Stomach (tissue), 9 donors: ENCODE data around the gene ATP6V1C2. TPM values are rescaled to one million over a fixed set of nuclear protein-coding genes. Genes with fewer than 3 reads are reported as not detected.

Source experiments
- DNase-seq, 2 donors: peaks; one replicate each; pipeline versions ENCODE4 v3.0.0 to v3.0.0-alpha.2; 2013 to 2019
- H3K27ac ChIP-seq, 5 donors: fragments of 200-600 bp in 4 of 5; sonication (generic) in 4 of 5; one replicate each; pipeline ENCODE4 v1.5.1; 2013 to 2019; ENCODE audit warnings: mild to moderate bottlenecking in 1 of 5, moderate library complexity in 1 of 5
- H3K27me3 ChIP-seq, 3 donors: fragments of 200-600 bp; sonication (generic); one replicate each; pipeline ENCODE4 v1.5.1; 2017 to 2019; ENCODE audit warnings: mixed run types in 1 of 3
- H3K36me3 ChIP-seq, 4 donors: fragments of 200-600 bp; sonication (generic); 1 replicate in 3 of 4; 2 replicates in 1 of 4; pipeline ENCODE4 v1.5.1; 2016 to 2019
- H3K4me1 ChIP-seq, 4 donors: fragments of 200-600 bp; sonication (generic); one replicate each; pipeline ENCODE4 v1.5.1; 2016 to 2019
- H3K4me3 ChIP-seq, 4 donors: fragments of 200-600 bp; sonication (generic) in 3 of 4; one replicate each; pipeline ENCODE4 v1.5.1; 2016 to 2019; ENCODE audit warnings: mild to moderate bottlenecking in 1 of 4
- H3K9me3 ChIP-seq, 4 donors: fragments of 200-600 bp; sonication (generic); one replicate each; pipeline ENCODE4 v1.5.1; 2016 to 2019
- CTCF ChIP-seq, 7 experiments: fragments of 450-650 bp in 4 of 7; fragments of 200-600 bp in 3 of 7; sonication (generic) in 3 of 7; IDR thresholded peaks; one replicate each; pipeline ENCODE4 v1.5.1; 2016 to 2019; ENCODE audit warnings: antibody characterized with exemption in 7 of 7, control low read depth in 2 of 7, mild to moderate bottlenecking in 1 of 7
- EP300 ChIP-seq: sonication (generic); formaldehyde crosslinking; IDR thresholded peaks from one replicate; pipeline ENCODE4 v1.6.1; 2017; ENCODE audit warnings: antibody characterized with exemption
- POLR2A ChIP-seq, 4 donors: fragments of 450-650 bp; IDR thresholded peaks; one replicate each; pipeline ENCODE4 v1.6.1; 2016; ENCODE audit warnings: antibody characterized with exemption in 4 of 4, control low read depth in 2 of 4, mild to moderate bottlenecking in 1 of 4, moderate library complexity in 1 of 4
- POLR2AphosphoS5 ChIP-seq, 3 donors: sonication (generic); formaldehyde crosslinking; IDR thresholded peaks; one replicate each; pipeline ENCODE4 v1.6.1; 2016; ENCODE audit warnings: antibody characterized with exemption in 3 of 3
- WGBS, 5 donors: extraction: QIAGEN DNeasy Blood & Tissue Kit in 3 of 5; methylation state at CpG; one replicate each; pipeline versions ENCODE4 v1.1.5 to v1.1.7; 2013 to 2018; 5-methylcytosine and 5-hydroxymethylcytosine counted together
- intact Hi-C: fragments of 100-400 bp; cut with DNase I; formaldehyde crosslinking; loops from one replicate; pipeline ENCODE4 v1.15.1; 2023; ENCODE audit warnings: low total_unique reads
- polyA plus RNA-seq, 3 donors: library from polyadenylated mRNA; stranded (reverse); fragments of 200-250 nt; gene quantifications; one replicate each; pipeline ENCODE4 v1.2.3, GENCODE V29; 2013
- total RNA-seq, 5 donors: library from RNA; depleted of rRNA; stranded (reverse); fragments of >200 nt; gene quantifications; one replicate each; pipeline versions ENCODE4 v1.1.0 to v1.2.3, GENCODE V29; 2014 to 2016
- donor health status: healthy with polysubstance abuse.
- donor health status: Bipolar disorder and iron deficiency.
- donor health status: healthy.

Gene ATP6V1C2
- total and polyA plus RNA-seq, 8 donors, result 0.61 to 143 (median 1.1) TPM; not detected in 3

DNA sequence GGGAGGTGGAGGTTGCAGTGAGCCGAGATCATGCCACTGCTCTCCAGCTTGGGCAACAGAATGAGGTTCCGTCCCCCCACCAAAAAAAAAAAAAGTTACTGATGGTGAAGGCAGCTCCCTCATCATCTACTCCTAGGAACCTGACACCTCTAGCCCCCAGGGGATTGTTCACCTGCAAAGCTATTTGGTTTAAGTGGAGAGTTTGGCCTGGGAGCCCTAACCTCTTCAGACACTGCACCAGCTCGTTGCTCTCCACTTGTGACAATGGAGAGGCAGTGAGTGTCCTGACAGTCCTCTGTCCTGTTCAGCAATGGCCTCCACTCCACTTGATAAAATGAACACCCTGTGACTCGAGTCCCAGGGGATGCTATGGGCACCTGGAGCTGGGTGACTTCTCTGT is 43.5 kb downstream of the ATP6V1C2 start:
- 64 to 87% (median 76%) methylated on average over 4 of the region's 4 CpGs for WGBS, 5 donors

DNA sequence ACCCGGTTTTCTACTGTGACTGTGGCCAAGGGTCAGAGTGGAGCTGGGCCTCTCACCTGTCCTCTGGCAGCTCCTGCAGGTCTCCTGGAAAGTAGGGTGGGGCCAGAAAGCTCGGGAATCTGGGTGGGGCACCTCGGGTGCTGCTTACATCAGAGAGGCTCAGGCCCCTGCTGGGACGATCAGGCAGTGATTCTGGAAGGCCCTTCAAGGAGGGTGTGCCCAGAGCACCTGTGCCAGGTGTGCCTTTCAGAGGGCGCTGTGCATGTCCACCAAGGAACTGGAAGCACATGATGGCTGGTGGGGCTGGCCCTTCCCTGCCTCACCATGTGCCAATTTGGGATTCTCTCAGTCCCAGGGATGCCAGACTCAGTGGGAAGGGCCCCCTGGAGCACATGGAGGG is 44.0 kb downstream of the ATP6V1C2 start:
- TF ChIP-seq CTCF (IDR thresholded peaks at IDR 0.05), result no peak
- intact Hi-C loops, result no loop called here

More for the DNA sequence above, 43.5 kb downstream of the ATP6V1C2 start:
- TF ChIP-seq POLR2AphosphoS5 (IDR thresholded peaks at IDR 0.05) (no peak), CTCF (IDR thresholded peaks at IDR 0.05) (no peak), EP300 (no peak), POLR2A (IDR thresholded peaks at IDR 0.05) (no peak)
- no peak for DNase-seq
- Histone ChIP-seq H3K27me3 (peaks cover 0 to 10% (median 0%) of the 10 kb centered on the region in 3 donors), H3K4me3 (no peak overlapping the region), H3K36me3 (no peaks in the 10 kb centered on the region), H3K4me1 (peaks cover 0 to 9% (median 0%) of the 10 kb centered on the region in 4 donors), H3K27ac (no peak overlapping the region), H3K9me3 (no peaks in the 10 kb centered on the region)
- intact Hi-C loops, result no loop called here

DNA sequence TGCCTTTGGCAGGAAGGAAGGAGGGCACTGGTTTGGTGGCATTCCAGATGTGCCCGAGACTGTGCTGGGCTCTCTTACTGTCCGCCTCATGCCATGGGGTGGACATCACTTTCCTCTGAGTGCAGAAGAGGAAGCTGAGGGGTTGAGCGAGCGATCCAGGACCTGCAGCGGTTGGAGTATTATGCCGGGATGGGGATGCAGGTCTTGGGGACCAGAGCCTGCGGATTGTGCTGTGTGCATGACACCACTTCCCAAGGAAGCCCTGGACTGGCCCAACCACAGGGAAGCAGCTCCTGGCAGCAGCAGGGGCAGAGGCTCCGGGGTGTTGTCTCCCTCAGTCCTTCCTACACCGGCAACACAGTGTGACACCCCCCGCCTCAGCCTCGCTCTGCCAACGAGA is 44.5 kb downstream of the ATP6V1C2 start:
- Histone ChIP-seq H3K4me3 (no peak overlapping the region), H3K27me3 (peaks cover 0 to 10% (median 0%) of the 10 kb centered on the region in 3 donors), H3K36me3 (no peaks in the 10 kb centered on the region), H3K4me1 (peaks cover 0 to 9% (median 0%) of the 10 kb centered on the region in 4 donors), H3K27ac (no peak overlapping the region), H3K9me3 (no peaks in the 10 kb centered on the region)
- intact Hi-C loops, result no loop called here
- TF ChIP-seq EP300 (no peak), CTCF (IDR thresholded peaks at IDR 0.05) (no peak), POLR2AphosphoS5 (IDR thresholded peaks at IDR 0.05) (no peak), POLR2A (IDR thresholded peaks at IDR 0.05) (no peak)
- DNase-seq, result no peak
- 92 to 94% (median 93%) methylated on average over 11 to 12 of the region's 12 CpGs for WGBS, 5 donors

More for the DNA sequence above, 44.0 kb downstream of the ATP6V1C2 start:
- Histone ChIP-seq H3K27ac (no peak overlapping the region), H3K4me1 (peaks cover 0 to 9% (median 0%) of the 10 kb centered on the region in 4 donors), H3K27me3 (peaks cover 0 to 10% (median 0%) of the 10 kb centered on the region in 3 donors), H3K9me3 (no peaks in the 10 kb centered on the region), H3K36me3 (no peaks in the 10 kb centered on the region), H3K4me3 (no peak overlapping the region)
- 20 to 50% (median 38%) methylated on average over 1 to 5 of the region's 5 CpGs for WGBS, 5 donors
- peak in 1 of 2 donors; percentile 75 for DNase-seq

GRCh38 chr2:10768063-10768507 is 46.7 kb downstream of the ATP6V1C2 start:
- 44 to 68% (median 59%) methylated on average over 12 to 16 of the region's 16 CpGs for WGBS, 5 donors
- Histone ChIP-seq H3K27ac (no peak overlapping the region), H3K27me3 (peaks cover 0 to 5% (median 0%) of the 10 kb centered on the region in 3 donors), H3K9me3 (no peaks in the 10 kb centered on the region), H3K4me3 (no peak overlapping the region), H3K4me1 (peaks cover 0 to 9% (median 0%) of the 10 kb centered on the region in 4 donors), H3K36me3 (no peaks in the 10 kb centered on the region)
- intact Hi-C loops, result no loop called here
- DNase-seq, result no peak
- no peak for TF ChIP-seq EP300
- no peak for TF ChIP-seq POLR2AphosphoS5 (IDR thresholded peaks at IDR 0.05)
- TF ChIP-seq CTCF (IDR thresholded peaks at IDR 0.05), result no peak
- TF ChIP-seq POLR2A (IDR thresholded peaks at IDR 0.05), result no peak
